GM19035 (cell line): ENCODE results near the gene TEAD1.

Experiments
- ATAC-seq: cut with Tn5 transposase; IDR thresholded peaks from one replicate; pipeline ENCODE4 v1.9.1; 2021; ENCODE audit not compliant: unreplicated experiment

Gene TEAD1

DNA sequence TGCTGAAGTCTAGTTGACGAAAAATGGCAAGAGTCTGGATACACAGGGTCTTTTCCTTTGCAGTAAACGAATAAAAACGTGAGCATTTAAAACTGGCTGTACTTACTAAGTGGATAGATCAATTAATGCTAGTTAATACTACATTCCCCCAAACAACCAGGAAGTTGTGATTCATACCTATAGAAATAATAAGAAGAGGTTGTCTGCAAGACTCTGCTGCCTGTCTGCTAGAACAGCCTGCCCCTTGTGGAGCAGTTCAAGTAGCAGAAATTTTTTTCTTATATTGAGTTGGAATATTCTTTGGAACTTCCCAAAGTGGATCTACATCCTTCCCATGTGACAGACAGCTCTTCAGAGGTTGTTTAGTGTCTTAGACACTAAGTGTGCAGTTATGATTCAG lies 86.8 kb downstream of the TEAD1 start:
- no peak for ATAC-seq

DNA sequence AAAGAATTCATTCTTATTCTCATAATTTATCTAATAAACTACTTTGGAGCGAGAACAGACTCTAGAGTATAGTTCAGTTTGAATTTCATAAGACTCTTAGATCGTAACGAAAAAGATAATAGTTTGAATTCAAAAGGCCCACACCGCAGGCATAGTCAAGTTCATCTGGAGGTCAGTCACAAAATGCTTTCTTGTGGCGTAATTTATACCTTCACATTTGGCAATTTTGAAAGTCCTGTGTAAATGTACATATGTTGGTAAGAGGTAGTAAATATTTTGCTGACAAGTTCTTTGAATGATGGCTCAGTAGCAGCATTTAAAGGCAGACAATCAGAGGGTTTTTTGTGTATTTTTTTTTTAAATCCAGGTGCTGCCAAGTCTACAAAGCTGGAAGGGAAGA lies 88.1 kb downstream of the TEAD1 start:
- ATAC-seq, result no peak

DNA sequence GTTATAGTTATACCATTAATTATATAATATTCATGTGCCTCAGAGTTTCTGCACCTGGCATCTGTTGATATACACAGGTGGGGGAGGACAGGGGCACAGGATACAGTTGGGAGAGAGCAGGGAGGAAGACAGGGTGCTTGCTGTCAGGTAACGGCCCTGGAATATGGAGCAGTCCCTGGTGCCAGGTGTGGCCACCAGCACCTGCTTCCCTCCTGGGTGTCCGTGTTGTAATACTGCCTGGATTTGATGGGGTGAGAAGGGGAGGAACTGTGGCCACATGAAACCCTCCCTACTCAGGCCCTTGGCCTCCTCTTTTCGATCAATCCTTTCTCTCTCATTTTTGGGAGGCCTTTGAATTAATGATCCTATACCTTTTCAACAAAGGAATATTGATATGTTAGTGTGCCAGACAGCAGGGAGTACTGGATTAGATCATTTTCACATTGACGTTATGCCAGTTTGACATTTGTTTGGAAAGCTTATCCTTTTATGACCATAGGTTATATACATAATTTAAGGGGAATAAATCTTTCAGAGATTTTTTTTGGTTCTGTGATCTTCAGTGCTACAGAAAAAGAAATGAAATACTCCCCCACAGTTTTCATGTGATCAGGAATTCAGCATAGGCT lies 88.6 kb downstream of the TEAD1 start:
- no peak for ATAC-seq

DNA sequence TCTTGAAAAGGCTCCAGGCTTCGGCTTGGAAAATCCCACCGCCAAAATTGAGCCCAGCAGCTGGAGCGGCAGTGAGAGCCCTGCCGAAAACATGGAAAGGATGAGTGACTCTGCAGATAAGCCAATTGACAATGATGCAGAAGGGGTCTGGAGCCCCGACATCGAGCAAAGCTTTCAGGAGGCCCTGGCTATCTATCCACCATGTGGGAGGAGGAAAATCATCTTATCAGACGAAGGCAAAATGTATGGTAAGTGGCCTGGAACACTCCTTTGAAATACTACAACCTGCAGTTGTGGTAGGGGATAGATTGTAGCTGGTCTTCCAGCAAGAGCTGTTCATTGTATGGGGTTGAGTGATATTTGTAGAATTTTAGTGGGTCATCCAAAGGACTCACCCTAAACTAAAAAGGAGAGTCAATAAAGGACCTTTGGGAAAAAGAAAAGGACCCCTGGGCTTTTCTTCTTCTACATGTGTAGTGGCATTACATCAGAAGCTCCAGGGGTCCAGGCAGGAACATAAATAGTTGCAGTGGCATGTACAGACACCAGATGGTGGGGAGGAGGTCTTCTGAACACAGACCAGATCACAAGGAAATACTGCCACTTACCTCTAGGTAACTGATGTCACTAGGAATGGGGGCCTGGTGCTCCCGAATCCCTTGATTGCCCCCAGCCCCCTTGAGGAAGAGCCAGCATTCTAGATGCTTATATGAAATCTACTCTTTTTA lies 90.1 kb downstream of the TEAD1 start:
- no peak for ATAC-seq

DNA sequence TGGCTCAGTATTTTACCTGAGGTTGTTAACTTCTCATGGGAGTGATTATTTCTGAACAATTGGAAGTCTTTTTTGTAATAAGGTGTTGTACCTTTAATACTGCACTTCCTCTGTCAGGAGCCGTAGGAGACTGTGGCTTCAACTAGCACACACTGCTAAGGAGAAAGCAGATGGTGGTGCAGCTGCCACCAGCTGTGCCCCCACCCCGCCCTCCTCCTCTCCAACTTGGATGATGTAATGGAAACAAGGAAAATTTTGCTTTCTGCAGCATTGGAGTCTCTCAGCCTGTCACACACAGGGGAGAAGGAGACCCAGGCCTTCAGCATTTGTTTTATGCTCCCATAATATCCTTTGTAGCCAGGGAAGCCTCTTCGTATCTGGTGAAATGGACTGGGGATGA lies 91.2 kb downstream of the TEAD1 start:
- no peak for ATAC-seq

DNA sequence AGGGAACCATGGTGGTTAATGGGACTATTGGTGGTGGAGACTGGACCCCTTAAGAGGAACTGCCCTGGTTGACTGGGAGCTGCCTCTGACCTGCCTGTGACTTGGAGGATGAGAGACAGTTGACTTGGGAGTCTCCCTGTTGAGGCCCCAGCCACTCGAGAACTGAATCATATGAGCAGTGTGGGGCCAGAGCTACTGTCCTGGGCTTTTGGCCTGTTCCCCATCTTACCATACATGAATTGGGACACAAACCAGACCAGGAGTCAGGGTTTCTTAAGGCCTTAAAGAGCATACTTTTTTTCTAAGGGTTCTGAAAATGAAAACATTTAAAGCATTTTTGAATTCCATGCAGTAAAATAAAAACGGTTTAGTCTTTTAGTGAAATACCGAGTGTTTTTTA lies 92.8 kb downstream of the TEAD1 start:
- no peak for ATAC-seq

DNA sequence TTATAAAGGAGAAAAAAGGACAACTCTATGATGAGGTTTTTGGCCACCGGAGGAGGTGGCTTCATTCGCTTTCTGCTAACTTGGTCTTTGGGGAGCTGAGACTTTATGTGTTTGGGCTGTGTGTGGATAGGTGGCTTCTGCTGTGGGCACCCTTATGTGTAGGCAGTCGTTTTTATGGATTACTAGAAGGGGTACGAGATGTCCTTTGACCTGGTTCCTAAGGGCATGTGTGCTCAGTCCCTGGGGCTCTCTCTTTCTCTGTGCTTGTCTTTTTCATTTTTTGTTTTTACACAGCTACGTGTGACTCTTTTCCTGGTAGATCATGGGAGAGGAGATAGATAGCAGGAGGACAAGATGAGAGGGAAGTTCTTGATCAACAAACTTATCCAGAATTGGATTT lies 93.4 kb downstream of the TEAD1 start:
- ATAC-seq, result no peak

DNA sequence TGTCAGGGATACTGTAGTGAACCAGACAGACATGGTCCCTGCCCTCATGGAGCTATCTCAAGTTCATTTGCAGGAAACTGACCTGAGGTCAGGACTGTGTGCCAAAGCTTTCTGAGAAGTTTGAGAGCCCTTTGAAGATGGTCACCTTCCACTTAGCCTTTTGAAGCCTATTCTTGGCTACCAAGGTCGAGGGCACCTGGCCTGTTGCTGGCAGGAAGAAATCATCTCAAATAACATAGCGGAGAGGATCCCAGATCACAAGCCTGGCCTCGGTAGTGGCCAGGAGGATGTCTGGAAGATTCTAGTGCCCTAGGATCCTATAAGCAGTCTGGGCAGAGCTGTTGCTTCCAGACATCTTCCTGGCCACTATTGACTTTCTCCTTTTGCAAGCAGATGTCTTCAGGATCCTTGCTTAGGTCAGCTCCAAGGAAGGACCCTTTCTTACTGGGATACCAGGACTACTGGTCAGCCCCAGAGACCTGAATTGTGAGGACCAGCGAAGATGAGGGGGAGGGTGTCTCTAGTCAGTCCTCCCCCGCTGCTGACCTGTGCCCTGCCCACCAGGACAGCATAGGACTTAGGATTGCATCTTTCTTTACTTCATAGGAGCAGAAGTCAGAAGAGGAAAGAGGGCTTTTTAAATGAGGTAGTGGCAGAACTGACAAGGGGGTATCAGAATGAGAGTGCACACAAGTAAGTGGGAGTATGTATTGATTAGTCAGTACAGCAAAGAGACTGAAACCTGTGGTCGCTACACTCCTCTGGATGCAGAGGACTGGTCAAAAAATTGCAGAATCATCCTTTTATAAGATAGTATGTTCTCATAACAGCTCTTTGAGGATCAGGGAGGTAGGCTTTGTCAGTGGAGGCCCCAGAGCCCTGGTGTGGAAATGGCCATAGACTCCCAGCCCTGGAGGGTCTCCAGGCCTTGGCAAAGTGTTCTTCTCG lies 94.8 kb downstream of the TEAD1 start:
- peak; percentile 74 for ATAC-seq

DNA sequence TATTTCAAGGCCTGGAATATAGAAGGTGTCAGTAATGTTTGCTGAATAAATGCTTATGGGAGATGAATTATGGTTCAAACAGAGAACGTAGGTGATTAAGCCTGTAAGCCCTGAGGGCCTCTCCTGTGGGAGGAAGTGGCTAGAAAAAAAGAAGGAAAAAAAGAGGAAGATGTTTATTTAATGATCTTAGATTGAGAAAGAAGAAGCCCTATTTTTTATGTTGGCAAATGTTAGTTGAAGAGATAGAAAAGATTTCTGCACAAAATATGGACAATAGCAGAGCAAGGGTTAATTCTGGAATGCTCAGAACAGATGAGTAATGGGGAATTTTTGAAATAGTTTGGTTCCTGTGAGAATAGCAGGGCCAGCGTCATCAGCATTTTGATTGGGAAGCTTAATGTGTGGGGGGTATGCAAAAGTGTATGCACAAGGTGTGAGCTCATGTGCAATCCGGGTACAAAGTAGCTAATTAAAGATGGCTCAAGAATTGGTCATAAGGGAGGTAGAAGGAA lies 95.7 kb downstream of the TEAD1 start:
- no peak for ATAC-seq

DNA sequence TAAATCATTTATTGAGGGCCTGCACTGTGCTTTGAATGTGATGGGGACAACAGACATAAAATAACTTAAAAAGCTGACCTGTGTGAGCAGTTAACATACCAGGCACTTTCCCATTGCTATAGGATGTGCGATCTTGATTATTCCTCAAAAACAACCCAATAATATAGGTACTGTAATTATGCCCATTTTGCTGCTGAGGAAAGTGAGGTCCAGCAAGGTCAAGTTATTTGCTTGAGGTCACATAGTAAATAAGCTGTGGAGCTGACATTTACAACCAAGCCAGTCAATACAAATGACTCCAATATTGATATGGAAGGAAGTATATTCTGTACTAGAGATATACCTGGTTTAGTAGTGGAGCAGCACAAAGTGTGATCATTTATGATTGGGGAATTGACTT lies 96.2 kb downstream of the TEAD1 start:
- ATAC-seq, result no peak

DNA sequence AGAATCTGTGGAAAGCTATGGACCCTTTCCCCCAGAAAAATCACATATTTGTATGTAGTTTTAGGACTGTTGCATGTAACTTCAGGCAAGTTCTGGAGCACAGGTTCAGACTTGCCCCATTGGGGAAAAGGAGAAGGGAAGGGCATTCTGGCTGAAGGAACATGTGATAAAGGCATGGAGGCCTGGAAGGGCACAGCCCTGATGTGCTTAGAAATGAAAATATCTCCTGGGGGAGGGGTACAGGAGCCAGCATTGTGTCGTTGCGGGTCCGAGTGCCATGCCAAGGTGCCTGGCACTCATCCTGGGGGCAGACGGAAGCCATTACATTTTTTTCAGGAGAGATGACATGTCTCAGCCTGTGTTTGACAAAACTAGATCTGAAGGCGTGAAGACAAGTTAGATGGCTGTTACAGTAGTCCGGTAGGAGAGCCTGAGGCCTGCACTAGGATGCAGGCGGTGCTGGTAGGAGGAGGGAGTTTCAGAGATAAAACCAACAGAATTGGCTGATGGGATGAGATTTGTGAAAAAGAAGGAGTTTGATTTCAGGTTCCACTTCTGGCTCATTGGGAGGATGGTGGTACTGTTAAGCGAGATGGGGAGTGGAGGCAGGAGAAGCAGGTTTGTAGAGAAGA lies 96.9 kb downstream of the TEAD1 start:
- ATAC-seq, result no peak

DNA sequence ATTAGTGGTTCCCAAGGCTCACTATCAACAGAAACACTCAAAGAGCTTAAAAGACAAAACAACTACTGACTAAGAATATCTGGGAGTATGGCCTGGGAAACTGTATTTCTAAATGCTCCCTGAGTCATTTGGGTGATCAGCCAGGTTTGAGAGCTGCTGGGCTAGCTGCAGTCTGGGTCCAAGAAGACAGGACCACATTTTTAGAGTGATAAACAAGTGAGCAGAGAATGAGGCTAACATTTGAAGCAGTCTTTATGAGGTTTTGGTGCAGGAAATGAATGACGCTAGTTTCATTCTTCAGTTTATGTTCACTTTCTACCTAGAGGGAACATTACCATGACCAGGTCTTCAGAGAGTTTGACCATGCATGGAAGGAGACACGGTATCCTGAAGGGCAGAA lies 97.7 kb downstream of the TEAD1 start:
- ATAC-seq, result no peak

DNA sequence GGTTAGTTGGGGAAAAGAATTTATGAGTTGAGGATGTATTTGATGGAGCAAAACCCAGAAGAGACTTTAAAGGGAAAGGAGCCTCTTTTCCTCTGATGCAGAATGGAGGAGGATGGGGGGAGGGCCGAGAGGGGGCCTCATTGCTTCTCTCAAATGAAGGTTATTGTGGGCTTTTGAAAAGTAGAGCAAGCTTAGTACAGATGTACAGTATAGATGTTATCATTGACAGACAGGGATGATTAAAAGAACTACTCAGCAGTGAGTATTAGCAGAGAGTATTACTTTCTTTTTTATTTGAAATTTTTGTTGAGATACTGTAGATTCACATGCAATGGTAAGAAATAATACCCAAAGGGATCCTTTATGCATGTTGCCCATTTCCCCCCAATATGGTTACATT lies 98.1 kb downstream of the TEAD1 start:
- no peak for ATAC-seq

DNA sequence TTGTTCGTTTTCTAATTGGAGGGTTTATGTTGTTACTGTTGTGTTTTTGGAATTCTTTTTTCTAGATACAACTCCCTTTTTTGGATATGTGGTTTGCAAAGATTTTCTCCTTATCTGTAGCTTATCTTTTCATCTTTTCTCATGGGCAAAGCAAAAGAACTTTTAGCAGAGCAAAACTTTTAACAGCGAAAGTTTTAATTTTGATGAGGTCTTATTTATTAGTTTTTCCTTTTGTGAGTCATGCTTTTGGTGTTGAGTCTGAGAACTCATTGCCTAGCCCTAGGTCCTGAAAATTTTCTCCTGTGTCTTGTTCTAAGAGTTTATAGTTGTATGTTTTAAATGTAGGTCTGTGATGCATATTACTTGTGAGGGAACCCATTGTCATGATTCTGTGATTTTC lies 99.4 kb downstream of the TEAD1 start:
- no peak for ATAC-seq

DNA sequence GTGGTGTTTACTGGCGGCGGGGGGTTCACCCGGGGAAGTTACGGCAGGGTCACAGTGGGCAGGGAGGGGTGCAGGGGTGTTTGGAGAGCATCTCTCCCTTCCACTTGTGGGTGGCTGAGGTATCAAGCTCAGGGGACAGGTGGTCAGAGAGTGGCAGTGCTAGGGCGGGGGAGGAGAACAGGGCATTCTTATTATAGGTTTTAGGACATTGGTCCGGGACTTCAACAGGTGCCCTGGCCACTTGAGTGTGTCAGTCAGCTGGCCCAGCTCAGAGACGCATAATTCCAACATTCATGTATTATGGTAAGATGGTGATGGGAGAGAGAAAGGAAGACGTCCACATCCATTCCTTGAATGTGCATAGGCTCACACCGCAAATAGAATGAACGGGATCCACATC lies 101.7 kb downstream of the TEAD1 start:
- ATAC-seq, result no peak

DNA sequence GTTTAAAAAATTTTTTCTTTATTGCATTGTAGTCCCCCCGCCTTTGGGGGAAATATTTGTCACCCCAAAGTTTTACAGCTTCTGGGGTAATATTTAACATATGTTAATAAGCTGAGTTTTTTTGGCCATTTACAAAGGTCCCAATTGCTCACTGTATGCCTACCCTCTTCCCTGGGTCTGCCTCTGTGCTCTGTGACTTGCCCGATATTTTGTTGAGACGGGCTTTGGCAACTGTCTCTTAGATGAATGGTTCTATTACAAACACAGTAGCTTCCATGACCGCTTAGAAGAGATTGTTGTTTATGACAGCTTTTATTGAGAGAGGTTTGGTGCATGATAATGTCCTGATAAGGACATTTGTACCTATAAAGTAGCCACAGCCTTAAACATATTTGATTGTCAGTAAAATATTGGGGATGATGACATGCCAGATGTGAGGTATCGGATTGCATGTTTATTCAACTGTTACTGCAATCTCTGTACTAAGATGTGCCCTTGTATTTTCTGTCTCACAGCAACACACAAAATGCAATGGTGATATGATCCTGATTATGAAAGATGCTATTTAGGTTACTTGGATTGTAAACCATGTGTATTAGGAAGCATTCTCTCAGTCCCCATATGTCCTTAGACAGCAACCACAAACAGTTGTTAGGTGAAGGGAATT lies 103.1 kb downstream of the TEAD1 start:
- ATAC-seq, result no peak

DNA sequence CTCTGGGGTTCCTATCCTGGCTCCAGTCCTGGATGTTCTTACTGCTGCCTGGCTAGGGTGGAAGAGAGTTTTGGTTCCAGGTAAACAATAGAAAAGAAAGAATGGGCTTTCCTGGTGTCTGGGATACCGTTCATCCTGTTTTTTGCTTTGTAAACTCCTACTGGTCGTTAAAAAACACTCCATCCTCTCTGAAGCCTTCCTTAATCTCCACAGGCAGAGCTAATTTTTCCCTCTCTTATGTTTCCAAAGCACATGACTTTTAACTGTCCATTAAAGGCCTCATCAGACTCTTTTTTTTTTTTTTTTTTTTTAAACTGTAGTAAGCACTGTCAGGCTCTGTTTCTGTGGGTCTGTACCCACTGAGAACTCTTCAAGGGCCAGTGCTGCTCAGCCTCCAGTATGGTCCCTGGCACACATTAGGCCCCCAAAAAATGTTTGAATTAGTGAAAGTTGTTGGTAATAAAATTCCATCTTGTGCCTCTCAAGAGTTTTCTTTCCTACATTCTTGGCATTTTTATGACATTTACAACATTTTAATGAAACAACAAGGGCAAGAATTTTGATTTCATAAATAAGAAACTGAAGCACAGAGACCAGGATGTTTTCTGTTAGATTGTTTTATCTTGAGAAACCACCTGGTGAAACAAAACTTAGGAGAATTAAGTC lies 104.2 kb downstream of the TEAD1 start:
- no peak for ATAC-seq

DNA sequence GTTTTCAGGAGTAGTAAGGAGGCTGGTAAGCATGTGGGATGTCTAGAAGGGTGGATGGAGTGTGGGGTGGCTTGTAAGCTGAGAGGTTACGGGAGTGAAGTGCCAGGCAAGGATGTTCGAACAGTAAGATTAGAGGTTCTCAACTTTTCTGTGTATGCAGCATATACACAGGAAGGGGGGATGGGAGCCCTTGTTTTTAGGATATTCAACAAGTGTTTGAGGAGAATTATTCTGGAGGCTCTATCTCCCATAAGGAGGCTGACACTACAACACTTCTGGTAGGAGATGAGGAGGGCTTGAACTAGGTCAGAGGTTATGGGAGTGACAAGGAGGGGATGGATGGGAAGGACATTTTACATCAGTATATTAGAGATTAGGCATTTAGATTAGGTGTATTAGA lies 109.5 kb downstream of the TEAD1 start:
- no peak for ATAC-seq

DNA sequence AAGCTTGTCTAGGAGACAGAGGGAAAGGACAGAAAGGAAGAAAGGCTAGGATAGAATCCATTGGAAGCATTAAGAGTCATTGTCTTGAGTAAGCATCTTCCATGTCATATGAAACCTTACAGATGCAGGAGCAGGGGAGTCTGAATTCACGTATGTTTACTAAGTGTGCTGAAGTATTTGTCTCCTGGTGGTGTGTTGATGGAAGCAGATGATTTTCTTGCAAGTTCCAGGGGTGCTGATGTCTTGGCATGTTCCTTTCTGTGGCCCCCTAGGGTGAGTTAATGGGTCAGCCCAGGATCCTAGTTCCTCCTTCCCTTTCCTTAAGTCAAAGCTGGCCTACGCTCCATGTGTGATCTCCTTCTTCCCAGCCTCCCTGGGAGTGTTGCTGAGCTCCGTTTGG lies 110.2 kb downstream of the TEAD1 start:
- ATAC-seq, result no peak

DNA sequence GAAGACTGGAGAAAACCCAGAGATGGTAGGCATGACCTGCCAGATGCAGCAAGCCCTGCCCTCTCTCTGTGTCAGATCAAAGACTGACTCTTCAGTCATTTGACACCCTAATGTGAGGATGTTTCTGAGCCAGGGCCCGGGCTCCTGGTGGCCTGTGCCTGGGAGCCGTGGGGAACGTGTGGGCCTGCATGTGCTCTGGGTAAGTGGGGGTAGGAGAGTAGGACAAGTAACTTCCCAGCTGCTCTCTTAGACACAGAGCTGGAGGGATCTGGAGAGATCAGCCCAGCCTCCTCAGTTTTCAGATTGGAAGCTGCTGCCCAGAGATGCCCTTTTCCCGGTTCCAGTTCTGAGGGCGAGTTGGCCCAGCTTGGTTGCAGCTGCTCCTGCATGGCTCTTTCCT lies 110.8 kb downstream of the TEAD1 start:
- no peak for ATAC-seq
